ENCODE data around the gene SLC38A3.

The SLC38A3 gene

GRCh38 chr3:50192689-50193141 lies 12.4 kb upstream of the SLC38A3 start:
- TF ChIP-seq CTCF (IDR thresholded peaks at IDR 0.05; ENCODE audit: insufficient read depth, low read length), result peak; percentile 85
- no peak for TF ChIP-seq POLR2AphosphoS5 (IDR thresholded peaks at IDR 0.05; ENCODE audit: low read depth)
- H3K27me3 ChIP-seq (ENCODE audit: insufficient read depth, poor library complexity, severe bottlenecking), result peaks cover 24% of the 10 kb centered on the region
- no peak overlapping the region for H3K27ac ChIP-seq (replicated peaks)
- peak in 1 of 2 experiments; percentile 66 for DNase-seq (ENCODE audit: low read depth in 1 of 2, low spot score in 1 of 2)
- H3K4me3 ChIP-seq (replicated peaks; ENCODE audit: insufficient read depth, low read length), result no peak overlapping the region

GRCh38 chr3:50193286-50193685 lies 11.8 kb upstream of the SLC38A3 start:
- DNase-seq (ENCODE audit: low read depth in 1 of 2, low spot score in 1 of 2), result no peak
- TF ChIP-seq GABPA (IDR thresholded peaks at IDR 0.05; ENCODE audit: low read depth) (no peak), CTCF (IDR thresholded peaks at IDR 0.05; ENCODE audit: insufficient read depth, low read length) (no peak), REST (IDR thresholded peaks at IDR 0.05; ENCODE audit: insufficient replicate concordance, low read depth) (no peak), POLR2AphosphoS5 (IDR thresholded peaks at IDR 0.05; ENCODE audit: low read depth) (no peak), SPI1 (IDR thresholded peaks at IDR 0.05; ENCODE audit: borderline replicate concordance, low read depth) (no peak)
- Histone ChIP-seq H3K27me3 (ENCODE audit: insufficient read depth, poor library complexity, severe bottlenecking) (peaks cover 24% of the 10 kb centered on the region), H3K4me3 (replicated peaks; ENCODE audit: insufficient read depth, low read length) (no peak overlapping the region), H3K27ac (replicated peaks) (no peak overlapping the region)

- TF ChIP-seq REST (IDR thresholded peaks at IDR 0.05; ENCODE audit: insufficient replicate concordance, low read depth) (no peak), POLR2AphosphoS5 (IDR thresholded peaks at IDR 0.05; ENCODE audit: low read depth) (no peak), GABPA (IDR thresholded peaks at IDR 0.05; ENCODE audit: low read depth) (no peak), CTCF (IDR thresholded peaks at IDR 0.05; ENCODE audit: insufficient read depth, low read length) (no peak), SPI1 (IDR thresholded peaks at IDR 0.05; ENCODE audit: borderline replicate concordance, low read depth) (no peak)
- Histone ChIP-seq H3K27me3 (ENCODE audit: insufficient read depth, poor library complexity, severe bottlenecking) (peaks cover 24% of the 10 kb centered on the region), H3K4me3 (replicated peaks; ENCODE audit: insufficient read depth, low read length) (no peak overlapping the region), H3K27ac (replicated peaks) (no peak overlapping the region)
- DNase-seq (ENCODE audit: low read depth in 1 of 2, low spot score in 1 of 2), result no peak
Observed at GRCh38 chr3:50193746-50194127, 11.3 kb upstream of the SLC38A3 start.

Measured in HL-60 (cell line).